ENCODE results near the gene LRRC4B.
A peak's percentile ranks its signal among the peaks of the same experiment; 100 is the strongest.

Gene LRRC4B

GRCh38 chr19:50569938-50570540 lies 1.8 kb upstream of the LRRC4B start:
- DNase-seq, result no peak

GRCh38 chr19:50568728-50569698 lies 778 bp upstream of the LRRC4B start:
- no peak for DNase-seq

- DNase-seq, result no peak
Observed at GRCh38 chr19:50567052-50567841, 988 bp downstream of the LRRC4B start.

- no peak for DNase-seq
Observed at GRCh38 chr19:50565984-50566903, 2.0 kb downstream of the LRRC4B start.

GRCh38 chr19:50564229-50565105 lies 3.8 kb downstream of the LRRC4B start:
- no peak for DNase-seq

- DNase-seq, result no peak
Observed at GRCh38 chr19:50563597-50563996, 4.6 kb downstream of the LRRC4B start.

GRCh38 chr19:50562996-50563395 lies 5.2 kb downstream of the LRRC4B start:
- DNase-seq, result no peak

- DNase-seq, result no peak
Observed at GRCh38 chr19:50562329-50562728, 5.9 kb downstream of the LRRC4B start.

GRCh38 chr19:50559636-50560035 lies 8.6 kb downstream of the LRRC4B start:
- no peak for DNase-seq

GRCh38 chr19:50558449-50558848 lies 9.8 kb downstream of the LRRC4B start:
- DNase-seq, result no peak

GRCh38 chr19:50558039-50558438 lies 10.2 kb downstream of the LRRC4B start:
- DNase-seq, result no peak

- DNase-seq, result no peak
Observed at GRCh38 chr19:50557009-50557613, 11.1 kb downstream of the LRRC4B start.

- peak; percentile 63 for DNase-seq
Observed at GRCh38 chr19:50556282-50557008, 11.8 kb downstream of the LRRC4B start.

- DNase-seq, result peak; percentile 56
Observed at GRCh38 chr19:50555450-50556281, 12.6 kb downstream of the LRRC4B start.

- DNase-seq, result no peak
Observed at GRCh38 chr19:50555033-50555432, 13.2 kb downstream of the LRRC4B start.

GRCh38 chr19:50554212-50554611 lies 14.0 kb downstream of the LRRC4B start:
- no peak for DNase-seq

GRCh38 chr19:50553134-50553703 lies 15.0 kb downstream of the LRRC4B start:
- no peak for DNase-seq

GRCh38 chr19:50552540-50552939 lies 15.7 kb downstream of the LRRC4B start:
- DNase-seq, result no peak

GRCh38 chr19:50551715-50552187 lies 16.5 kb downstream of the LRRC4B start:
- peak; percentile 18 for DNase-seq
